AG09319 (cell line): Measurements from ENCODE around the gene CNTNAP5.

Source experiments
- DNase-seq: peaks from one replicate; pipeline ENCODE4 v3.0.0-alpha.2; 2010; ENCODE audit warnings: low read depth; ENCODE audit errors: extremely low read depth
- TF ChIP-seq, protein P1 (sequence below): IDR thresholded peaks from 2 replicates; pipeline ENCODE4 v1.5.1; 2011; ENCODE audit warnings: low read depth, mild to moderate bottlenecking, inconsistent platforms, low read length, moderate library complexity

Gene CNTNAP5

DNA sequence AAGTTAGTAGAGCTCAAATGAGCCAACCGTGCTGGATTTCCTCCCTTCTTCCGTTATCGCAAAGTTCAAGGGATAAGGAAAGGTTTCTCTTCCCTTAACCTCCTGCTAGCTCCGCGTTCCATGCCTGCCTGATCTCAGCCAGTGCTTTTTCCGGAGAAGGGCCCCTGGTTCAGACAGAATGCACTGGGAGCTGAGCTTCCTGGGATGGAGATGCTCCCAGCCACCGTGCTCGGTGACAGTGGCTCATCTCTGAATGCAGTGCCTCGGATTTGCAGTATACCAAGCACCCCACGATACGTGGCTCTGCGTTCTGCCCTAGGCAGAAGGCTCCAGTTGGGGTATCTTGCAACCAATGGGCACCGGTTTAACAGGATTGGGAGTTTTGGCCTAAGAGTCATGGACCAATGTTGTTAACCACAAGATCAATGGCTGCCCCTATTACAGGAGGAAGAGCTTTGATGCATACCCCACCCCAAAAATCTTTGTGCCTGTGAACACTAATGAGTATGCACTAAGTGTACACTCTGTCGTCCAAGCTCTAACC, 876 bp downstream of the CNTNAP5 start:
- DNase-seq = no peak
- TF ChIP-seq, protein P1, sequence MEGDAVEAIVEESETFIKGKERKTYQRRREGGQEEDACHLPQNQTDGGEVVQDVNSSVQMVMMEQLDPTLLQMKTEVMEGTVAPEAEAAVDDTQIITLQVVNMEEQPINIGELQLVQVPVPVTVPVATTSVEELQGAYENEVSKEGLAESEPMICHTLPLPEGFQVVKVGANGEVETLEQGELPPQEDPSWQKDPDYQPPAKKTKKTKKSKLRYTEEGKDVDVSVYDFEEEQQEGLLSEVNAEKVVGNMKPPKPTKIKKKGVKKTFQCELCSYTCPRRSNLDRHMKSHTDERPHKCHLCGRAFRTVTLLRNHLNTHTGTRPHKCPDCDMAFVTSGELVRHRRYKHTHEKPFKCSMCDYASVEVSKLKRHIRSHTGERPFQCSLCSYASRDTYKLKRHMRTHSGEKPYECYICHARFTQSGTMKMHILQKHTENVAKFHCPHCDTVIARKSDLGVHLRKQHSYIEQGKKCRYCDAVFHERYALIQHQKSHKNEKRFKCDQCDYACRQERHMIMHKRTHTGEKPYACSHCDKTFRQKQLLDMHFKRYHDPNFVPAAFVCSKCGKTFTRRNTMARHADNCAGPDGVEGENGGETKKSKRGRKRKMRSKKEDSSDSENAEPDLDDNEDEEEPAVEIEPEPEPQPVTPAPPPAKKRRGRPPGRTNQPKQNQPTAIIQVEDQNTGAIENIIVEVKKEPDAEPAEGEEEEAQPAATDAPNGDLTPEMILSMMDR = no peak

- no peak for DNase-seq
- TF ChIP-seq, protein P1 = no peak
Measured at GRCh38 chr2:124026503-124026902, 1.4 kb downstream of the CNTNAP5 start.

- TF ChIP-seq, protein P1 = no peak; the same call in 1 of the 2 replicates
- DNase-seq = no peak
Measured at GRCh38 chr2:124027182-124027581, 2.1 kb downstream of the CNTNAP5 start.

- no peak for DNase-seq
- TF ChIP-seq, protein P1 = no peak
Measured at GRCh38 chr2:124032799-124033198, 7.7 kb downstream of the CNTNAP5 start.

GRCh38 chr2:124034265-124034664, 9.2 kb downstream of the CNTNAP5 start:
- TF ChIP-seq, protein P1 = no peak
- no peak for DNase-seq

GRCh38 chr2:124035001-124035400, 9.9 kb downstream of the CNTNAP5 start:
- TF ChIP-seq, protein P1 = no peak
- DNase-seq = no peak

- TF ChIP-seq, protein P1 = no peak
- DNase-seq = no peak
Measured at GRCh38 chr2:124039032-124039431, 13.9 kb downstream of the CNTNAP5 start.
